Fibroblast of mammary gland (primary cell): ENCODE data around the gene ZC3H13.

Experiments used
- DNase-seq: peaks from one replicate; pipeline ENCODE4 v3.0.0-alpha.2; 2010; ENCODE audit warnings: low read depth
- H3K4me3 ChIP-seq: 2 replicates; pipeline ENCODE4 v1.5.1; 2011; ENCODE audit warnings: low read depth, mild to moderate bottlenecking, low read length, moderate library complexity; ENCODE audit not compliant: control insufficient read depth
- TF ChIP-seq, protein P1 (sequence below): conservative IDR thresholded peaks from 2 replicates; pipeline ENCODE4 v1.5.1; 2011; ENCODE audit warnings: low read depth, low read length, inconsistent platforms; ENCODE audit not compliant: control insufficient read depth, insufficient read depth

ZC3H13 gene

DNA sequence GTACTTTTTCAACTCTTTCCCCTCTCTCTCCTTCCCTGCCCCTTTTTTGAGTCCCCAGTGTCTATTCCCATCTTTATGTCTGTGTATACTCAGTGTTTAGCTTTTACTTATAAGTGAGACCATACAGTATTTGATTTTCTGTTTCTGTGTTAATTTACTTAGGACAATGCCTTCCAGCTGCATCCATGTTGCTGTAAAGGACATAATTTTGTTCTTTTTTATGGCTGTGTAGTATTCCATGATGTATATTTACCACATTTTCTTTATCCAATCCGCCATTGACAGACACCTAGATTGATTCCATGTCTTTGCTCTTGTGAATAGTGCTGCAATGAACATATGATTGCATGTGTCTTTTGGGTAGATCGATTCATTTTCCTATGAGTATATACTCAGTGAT lies 10.7 kb upstream of the ZC3H13 start:
- TF ChIP-seq, protein P1, sequence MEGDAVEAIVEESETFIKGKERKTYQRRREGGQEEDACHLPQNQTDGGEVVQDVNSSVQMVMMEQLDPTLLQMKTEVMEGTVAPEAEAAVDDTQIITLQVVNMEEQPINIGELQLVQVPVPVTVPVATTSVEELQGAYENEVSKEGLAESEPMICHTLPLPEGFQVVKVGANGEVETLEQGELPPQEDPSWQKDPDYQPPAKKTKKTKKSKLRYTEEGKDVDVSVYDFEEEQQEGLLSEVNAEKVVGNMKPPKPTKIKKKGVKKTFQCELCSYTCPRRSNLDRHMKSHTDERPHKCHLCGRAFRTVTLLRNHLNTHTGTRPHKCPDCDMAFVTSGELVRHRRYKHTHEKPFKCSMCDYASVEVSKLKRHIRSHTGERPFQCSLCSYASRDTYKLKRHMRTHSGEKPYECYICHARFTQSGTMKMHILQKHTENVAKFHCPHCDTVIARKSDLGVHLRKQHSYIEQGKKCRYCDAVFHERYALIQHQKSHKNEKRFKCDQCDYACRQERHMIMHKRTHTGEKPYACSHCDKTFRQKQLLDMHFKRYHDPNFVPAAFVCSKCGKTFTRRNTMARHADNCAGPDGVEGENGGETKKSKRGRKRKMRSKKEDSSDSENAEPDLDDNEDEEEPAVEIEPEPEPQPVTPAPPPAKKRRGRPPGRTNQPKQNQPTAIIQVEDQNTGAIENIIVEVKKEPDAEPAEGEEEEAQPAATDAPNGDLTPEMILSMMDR, result no peak
- DNase-seq, result no peak
- H3K4me3 ChIP-seq, result no peak overlapping the region

GRCh38 chr13:46062185-46062584 lies 9.6 kb upstream of the ZC3H13 start:
- H3K4me3 ChIP-seq, result no peak overlapping the region
- TF ChIP-seq, protein P1, result no peak
- DNase-seq, result peak; percentile 76

DNA sequence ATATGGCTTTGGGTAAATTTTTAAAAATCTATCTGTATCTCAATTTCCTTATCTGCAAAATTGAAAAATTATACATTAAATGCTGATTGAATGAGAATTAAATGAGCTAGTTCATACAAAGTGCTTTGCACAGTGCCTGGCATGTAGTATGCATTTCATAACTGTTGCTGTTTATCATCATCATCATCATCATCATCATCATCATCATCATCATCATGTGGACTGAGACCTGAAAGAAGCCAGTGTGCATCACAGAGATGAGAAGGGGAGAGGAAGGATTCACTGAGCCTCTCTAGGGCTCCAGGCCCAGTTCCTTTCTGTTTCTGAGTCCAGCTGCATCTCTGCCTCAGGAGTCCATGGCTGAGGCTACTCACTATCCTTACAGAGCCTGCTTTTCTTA lies 6.9 kb upstream of the ZC3H13 start:
- H3K4me3 ChIP-seq, result no peak overlapping the region
- DNase-seq, result no peak
- TF ChIP-seq, protein P1, result no peak

DNA sequence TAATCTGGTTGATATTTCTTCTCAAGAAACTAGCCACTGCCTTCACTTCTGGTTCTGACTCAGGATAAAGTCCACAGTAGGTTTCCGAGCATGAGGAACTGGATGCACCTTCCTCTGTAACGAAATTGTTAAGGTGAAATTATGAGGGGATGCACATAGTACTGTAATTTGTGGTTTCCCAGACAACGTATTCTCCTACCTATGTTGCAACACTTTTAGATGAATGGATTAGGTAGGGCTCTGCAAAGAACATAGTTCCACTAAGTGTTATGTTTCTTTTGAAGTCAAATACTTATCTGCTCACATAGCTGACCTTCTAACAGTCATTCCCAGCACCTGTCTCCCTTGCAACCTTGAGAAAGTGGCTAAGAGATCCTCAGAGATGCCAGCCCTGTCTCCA lies 5.7 kb upstream of the ZC3H13 start:
- no peak for DNase-seq
- TF ChIP-seq, protein P1, result no peak
- no peak overlapping the region for H3K4me3 ChIP-seq

DNA sequence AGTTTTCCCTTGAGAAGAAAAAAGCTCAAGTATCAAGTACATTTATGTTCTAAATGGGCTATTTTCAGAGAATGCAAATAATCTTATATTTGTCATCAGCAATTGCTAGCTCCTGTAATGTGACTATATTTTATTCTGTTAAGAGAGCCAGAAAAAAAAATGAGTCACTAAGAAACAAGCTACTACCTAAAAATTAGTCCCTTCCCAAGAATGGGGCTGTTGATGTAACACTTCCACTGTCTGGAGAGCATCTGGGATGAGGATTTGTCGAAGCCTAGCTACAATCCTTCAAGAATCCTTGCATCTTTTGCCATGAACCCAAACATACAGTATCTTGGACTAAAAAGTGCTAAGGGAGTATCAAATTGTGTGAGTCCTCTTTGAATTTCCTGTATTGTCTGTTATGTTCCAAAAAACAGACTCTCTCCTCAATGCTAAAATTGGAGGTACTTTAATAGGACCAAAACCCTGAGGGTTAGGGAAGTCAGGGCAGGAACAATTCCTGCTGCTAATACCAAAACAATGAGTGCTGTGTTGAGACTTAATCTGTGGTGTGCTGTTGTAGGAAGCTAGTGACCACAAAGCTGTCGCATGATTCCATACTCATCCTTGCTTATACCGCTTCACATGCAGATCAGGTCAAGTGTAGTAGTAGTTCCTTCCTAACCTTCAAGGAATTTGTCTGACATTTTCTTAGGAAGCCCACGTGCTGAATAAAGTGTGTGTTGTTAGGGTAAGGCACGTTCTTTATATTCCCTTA lies 4.9 kb upstream of the ZC3H13 start:
- DNase-seq, result peak; percentile 45
- H3K4me3 ChIP-seq, result no peak overlapping the region
- TF ChIP-seq, protein P1, result no peak

- DNase-seq, result no peak
- TF ChIP-seq, protein P1, result no peak
- peak overlapping the region; percentile 95 for H3K4me3 ChIP-seq
Observed at GRCh38 chr13:46053162-46054012, 841 bp upstream of the ZC3H13 start.

GRCh38 chr13:46051968-46052318 lies 603 bp downstream of the ZC3H13 start:
- peak; percentile 22 for DNase-seq
- TF ChIP-seq, protein P1, result no peak
- H3K4me3 ChIP-seq, result peak overlapping the region; percentile 95
